Fibroblast of the aortic adventitia (primary cell): ENCODE measurements around the gene UBXN11. TPM values are rescaled to one million over a fixed set of nuclear protein-coding genes. Genes with fewer than 3 reads are reported as not detected.
A peak's percentile ranks its signal among the peaks of the same experiment; 100 is the strongest.

Experiments
- DNase-seq: peaks from one replicate; pipeline ENCODE4 v3.0.0-alpha.2; 2010; ENCODE audit warnings: low read depth
- H3K4me3 ChIP-seq: 2 replicates; pipeline ENCODE4 v1.5.1; 2011; ENCODE audit warnings: low read depth, mild to moderate bottlenecking, control low read depth, low read length, moderate library complexity
- total RNA-seq: library from RNA; depleted of rRNA; stranded (reverse); fragments of >200 nt; gene quantifications from 2 replicates; pipeline ENCODE4 v1.2.3, GENCODE V29; 2012; ENCODE audit warnings: low replicate concordance
- TF ChIP-seq, protein P1 (sequence below): IDR thresholded peaks from 2 replicates; pipeline ENCODE4 v1.5.1; 2011; ENCODE audit warnings: mild to moderate bottlenecking, low read length, control low read depth, inconsistent platforms; ENCODE audit not compliant: insufficient read depth

Gene UBXN11
- total RNA-seq, 1 donor: 8.9 TPM

DNA sequence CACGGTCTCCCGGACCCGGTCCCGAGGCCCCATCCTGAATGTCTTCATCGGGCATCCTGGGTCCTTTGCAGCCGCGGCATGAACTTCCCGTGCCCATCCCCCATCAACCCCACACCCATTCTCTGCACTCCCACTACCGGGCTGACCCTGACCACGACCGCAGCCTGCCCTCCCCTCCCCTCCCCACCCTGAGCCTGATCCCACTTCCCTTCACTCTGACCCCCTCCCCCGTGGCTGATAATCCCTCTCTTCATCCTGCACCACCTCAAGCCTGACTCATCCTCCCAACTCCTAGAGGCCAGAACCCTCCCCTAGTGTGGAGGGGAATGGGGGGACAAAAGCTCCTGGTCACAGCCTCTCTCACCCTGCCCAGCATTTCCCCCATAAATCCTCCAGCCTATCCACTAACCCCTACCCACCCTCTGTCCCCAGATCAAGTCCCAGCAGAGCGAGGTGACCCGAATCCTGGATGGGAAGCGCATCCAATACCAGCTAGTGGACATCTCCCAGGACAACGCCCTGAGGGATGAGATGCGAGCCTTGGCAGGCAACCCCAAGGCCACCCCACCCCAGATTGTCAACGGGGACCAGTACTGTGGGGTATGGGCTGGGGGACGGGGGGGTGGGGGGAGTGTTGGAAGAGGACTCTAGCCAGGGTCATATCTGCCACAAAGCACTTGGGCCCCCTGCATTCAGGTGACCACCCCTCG lies 25.9 kb downstream of the UBXN11 start:
- TF ChIP-seq, protein P1, sequence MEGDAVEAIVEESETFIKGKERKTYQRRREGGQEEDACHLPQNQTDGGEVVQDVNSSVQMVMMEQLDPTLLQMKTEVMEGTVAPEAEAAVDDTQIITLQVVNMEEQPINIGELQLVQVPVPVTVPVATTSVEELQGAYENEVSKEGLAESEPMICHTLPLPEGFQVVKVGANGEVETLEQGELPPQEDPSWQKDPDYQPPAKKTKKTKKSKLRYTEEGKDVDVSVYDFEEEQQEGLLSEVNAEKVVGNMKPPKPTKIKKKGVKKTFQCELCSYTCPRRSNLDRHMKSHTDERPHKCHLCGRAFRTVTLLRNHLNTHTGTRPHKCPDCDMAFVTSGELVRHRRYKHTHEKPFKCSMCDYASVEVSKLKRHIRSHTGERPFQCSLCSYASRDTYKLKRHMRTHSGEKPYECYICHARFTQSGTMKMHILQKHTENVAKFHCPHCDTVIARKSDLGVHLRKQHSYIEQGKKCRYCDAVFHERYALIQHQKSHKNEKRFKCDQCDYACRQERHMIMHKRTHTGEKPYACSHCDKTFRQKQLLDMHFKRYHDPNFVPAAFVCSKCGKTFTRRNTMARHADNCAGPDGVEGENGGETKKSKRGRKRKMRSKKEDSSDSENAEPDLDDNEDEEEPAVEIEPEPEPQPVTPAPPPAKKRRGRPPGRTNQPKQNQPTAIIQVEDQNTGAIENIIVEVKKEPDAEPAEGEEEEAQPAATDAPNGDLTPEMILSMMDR: no peak
- H3K4me3 ChIP-seq: peak overlapping the region; percentile 81
- DNase-seq: no peak

DNA sequence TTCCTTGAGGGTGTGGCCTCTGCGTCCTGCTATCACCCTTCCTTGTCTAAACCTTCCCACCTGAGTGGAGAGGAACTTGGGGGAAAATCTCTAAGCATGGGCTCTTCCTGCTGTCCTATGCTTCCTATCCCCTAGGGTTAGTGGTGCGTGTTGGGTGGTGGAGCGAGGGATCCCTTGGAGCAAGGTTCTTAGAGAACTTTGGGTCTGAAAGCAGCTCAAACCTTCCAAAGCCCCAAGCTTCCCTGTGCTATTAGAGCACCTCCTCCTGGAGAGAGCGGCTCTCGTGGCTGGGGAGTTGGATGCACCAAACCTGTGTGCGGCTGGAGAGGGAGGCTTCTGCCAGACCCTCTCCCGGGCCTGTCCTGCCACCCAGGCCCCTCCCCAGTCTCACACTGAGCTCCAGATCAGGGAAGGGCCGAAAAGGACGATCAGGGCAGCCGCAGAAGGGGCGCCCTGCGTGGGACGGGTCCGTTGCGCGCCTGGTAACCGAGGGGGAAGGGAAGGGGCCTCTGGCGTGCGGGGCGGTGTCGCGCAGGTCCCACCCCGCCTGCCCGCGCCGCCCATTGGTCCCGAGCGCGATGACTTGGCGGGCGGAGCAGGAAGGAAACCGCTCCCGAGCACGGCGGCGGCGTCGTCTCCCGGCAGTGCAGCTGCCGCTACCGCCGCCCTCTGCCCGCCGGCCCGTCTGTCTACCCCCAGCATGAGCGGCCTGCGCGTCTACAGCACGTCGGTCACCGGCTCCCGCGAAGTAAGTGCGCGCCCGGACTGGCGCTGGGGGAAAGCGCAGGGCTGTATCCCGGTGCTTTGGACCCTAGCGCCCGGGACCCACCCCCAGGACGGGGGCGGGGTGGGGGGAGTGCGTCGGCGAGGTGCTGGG lies 26.7 kb downstream of the UBXN11 start, which contains the start of gene SH3BGRL3:
Gene SH3BGRL3 (plus strand): TSS at position 631 of the 877 bp plus-strand sequence. CDS start 70 bp downstream, at position 701.
- TF ChIP-seq, protein P1: peak; percentile 63
- DNase-seq: peak; percentile 76
- peak within 1 kb of the TSS; percentile 81 for H3K4me3 ChIP-seq

DNA sequence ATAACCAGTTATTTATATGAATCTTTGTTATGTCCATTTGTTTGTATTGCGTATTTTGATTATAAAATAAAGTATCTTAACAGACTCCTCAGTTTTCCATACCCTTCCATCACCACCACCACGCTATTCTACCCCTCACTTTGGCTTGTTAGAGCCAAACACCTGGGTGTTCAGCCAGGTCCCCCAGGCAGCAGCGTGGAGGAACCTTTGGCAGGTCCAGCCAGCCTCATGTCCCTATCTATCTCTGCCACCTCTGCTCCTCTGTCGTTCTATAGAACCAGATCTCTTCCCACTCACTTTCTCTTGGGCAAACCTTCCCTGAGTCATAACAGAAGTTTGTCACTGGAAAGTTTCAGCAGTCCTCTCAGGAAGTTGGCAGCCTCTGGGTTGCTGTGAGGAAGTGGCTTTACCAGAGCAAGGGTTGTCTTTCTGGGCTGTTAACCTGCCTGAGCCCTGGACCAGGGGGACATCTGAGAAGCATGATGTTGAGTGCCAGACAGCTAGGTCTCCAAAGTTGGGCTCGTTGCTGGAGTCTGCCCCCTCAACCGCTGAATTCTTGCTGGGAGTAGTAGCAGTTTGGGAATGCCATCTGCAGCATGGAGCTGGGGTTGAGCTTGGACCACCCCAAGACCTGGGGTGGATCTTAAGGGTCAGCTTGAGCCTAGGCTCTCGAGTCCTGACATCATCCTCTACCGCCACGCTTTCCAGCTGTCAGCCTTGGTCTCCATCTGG lies 27.5 kb downstream of the UBXN11 start:
- TF ChIP-seq, protein P1: no peak
- peak overlapping the region; percentile 81 for H3K4me3 ChIP-seq
- peak; percentile 62 for DNase-seq

DNA sequence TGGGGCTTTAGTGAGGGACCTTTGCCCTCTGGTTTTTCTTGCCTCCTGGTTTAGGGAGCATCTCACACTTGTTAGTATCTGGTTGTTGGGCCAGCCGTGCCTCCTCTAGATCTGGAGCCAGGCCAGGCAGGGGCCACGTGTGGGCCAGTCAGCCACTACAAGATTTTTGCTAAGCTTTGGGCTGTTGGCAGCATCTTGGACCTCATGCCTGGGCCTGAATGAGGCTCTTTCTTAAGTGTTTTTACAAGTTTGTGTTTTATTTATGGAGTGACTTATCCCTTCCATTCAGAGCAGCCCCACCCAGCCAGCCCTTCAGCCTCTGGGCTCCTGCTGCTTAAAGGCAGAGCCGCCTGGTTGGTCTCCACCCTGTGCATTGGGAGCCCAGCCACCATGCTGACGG lies 28.1 kb downstream of the UBXN11 start:
- DNase-seq: peak; percentile 95
- no peak overlapping the region for H3K4me3 ChIP-seq
- TF ChIP-seq, protein P1: no peak

DNA sequence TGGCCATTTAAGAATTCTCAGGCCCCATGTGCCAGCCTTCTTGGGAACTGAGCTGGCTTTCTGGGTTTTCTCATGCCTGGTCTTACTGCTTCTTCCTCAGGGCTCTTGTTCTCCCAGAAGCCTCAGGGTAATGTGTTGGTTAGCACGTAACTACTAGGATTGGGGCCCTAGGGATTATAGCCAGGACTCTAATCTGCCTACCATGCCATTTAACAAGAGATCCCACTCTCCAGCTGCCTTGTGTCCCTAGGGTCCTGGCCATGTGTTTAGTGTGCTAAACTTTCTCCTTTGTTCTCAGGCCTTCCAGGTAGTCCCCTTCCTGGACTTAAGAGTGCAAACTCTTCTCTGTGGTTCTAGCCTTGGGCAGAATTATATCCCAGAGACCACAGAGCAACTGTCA lies 28.7 kb downstream of the UBXN11 start:
- DNase-seq: no peak
- TF ChIP-seq, protein P1: no peak
- no peak overlapping the region for H3K4me3 ChIP-seq

DNA sequence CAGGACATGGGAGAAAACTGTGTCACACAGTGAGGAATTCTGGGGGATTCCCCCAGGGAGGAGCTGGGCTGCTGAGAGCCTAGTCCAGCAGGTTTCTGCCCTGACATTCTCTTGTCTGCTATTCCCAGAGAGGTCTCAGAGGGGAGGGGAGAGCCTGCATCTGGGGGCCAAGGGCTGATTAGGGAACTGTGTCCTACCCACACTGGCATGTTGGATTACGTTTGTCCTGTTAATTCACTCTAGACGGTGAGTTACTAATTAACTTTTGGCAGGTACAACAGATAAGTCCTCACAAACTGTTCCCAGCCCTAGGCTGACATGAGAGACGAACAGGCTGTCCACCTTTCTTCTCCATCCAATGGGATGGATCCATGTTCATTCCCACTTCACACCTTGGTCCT lies 29.2 kb downstream of the UBXN11 start:
- H3K4me3 ChIP-seq: no peak overlapping the region
- TF ChIP-seq, protein P1: no peak

More for the DNA sequence above, 29.2 kb downstream of the UBXN11 start:
- DNase-seq: no peak
